HCT116 (cell line): Measurements from ENCODE around the gene OLAH. TPM values are rescaled to one million over a fixed set of nuclear protein-coding genes. Genes with fewer than 3 reads are reported as not detected.

ENCODE experiments used
- total RNA-seq: library from RNA; stranded (reverse); gene quantifications from one replicate; pipeline ENCODE4 v1.2.1, GENCODE V29; 2021; ENCODE audit not compliant: unreplicated experiment

OLAH gene
- total RNA-seq, 1 experiment from 2014 or later: not detected

Other genes with a start within 250 kb of the OLAH start
- gene CDNF, start 205.9 kb upstream of the OLAH start, total RNA-seq: 1.1 TPM
- 19.9 TPM for gene HSPA14, start 205.6 kb upstream of the OLAH start, total RNA-seq
- 14.3 TPM for gene MSANTD7, start 205.6 kb upstream of the OLAH start, total RNA-seq
- gene SUV39H2, start 165.1 kb upstream of the OLAH start, total RNA-seq: 26.6 TPM
- 14.5 TPM for gene DCLRE1C, start 89.8 kb upstream of the OLAH start, total RNA-seq
- gene MEIG1, start 84.6 kb upstream of the OLAH start, total RNA-seq: 1.4 TPM
- gene ACBD7, start 44.8 kb downstream of the OLAH start, total RNA-seq: 3.3 TPM
- gene RPP38, start 53.4 kb downstream of the OLAH start, total RNA-seq: 23.3 TPM
- 26.1 TPM for gene NMT2, start 124.8 kb downstream of the OLAH start, total RNA-seq